SKM-1 (cell line): ENCODE data around the gene THEM5.
"Not testable (repeated sequence)": the region's sequence is repeated elsewhere in the genome, so short reads cannot be mapped to it uniquely, and the experiment has no call there.

ENCODE experiments used
- DNase-seq: peaks from one replicate; lab custom pipeline; 2025; ENCODE audit not compliant: unreplicated experiment; lab: John Stamatoyannopoulos, UW

Gene THEM5

DNA sequence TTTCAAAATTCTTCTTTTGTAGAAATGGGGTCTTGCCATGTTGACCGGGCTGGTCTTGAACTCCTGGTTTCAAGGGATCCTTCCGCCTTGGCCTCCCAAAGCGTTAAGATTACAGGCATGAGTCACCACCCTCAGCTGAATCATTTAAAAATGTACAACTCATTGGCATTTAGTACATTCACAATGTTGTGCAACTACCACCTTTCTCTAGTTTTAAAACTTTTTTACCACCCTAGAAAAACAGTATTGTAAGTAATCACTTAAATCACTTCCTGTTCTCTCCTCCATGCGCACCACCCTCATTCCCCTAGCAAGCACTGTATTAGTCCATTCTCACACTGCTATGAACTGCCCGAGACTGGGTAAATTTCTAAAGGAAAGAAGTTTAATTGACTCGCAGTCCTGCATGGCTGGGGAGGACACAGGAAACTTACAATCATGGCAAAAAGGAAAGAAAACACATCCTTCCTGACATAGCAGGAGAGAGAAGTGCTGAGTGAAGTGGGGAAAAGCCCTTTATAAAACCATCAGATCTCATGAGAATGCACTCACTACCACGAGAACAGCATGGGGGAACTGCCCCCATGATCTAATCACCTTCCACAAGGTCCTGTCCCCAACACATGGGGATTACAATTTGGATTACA lies 14.4 kb upstream of the THEM5 start:
- no peak for DNase-seq

DNA sequence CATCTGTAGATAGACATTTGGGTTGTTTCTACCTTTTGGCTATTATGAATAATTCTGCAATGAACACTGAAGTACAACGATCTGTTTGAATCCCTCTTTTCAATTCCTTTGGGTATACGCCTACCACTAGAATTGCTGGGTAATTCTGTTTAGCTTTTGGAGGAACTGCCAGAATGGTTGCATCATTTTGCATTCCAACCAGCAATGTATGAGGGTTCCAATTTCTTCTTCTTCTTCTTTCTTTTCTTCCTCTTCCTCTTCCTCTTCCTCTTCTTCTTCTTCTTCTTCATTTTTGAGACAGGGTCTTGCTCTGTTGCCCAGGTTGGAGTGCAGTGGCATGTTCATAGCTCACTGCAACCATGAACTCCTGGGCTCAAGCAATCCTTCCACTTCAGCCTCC lies 13.8 kb upstream of the THEM5 start:
- peak; percentile 36 for DNase-seq

DNA sequence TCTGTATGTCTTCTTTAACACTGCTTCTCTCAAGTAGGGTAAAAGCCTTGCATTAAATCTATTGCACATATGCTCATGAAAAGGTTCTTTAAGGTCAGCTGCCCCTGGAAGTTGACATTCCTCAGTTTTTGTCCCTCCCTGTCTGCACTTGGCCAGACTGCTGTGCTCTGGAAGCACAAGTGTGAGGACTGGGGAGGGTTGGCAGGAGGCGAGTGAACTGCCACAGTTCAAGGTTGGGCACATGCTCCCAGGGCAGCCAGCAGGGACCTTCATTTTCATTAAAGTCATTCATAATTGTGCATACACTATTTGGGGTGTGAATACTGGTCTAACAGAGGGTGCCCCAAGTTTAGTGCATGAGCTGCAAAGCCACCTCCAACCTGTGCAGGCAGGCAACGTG lies 10.9 kb upstream of the THEM5 start:
- no peak for DNase-seq

DNA sequence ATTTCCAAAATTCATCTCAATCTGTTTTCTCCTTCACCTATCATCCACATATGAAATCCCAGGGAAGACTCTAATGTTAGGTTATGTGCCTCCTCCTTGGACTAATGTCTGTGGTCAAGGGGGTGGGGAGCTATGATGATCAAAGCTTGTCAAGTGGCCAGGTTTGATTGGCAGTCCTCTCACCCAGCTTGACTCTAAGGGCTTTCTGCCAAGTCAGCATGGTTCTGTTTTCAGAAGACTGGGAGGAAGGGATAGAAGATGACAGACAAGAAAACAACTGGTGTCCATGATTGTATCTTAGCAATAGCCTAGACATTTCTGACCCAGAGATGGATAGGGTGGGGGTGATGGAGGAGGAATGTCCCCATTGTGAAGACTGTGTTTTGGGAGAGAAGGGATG lies 9.1 kb upstream of the THEM5 start:
- DNase-seq: no peak

DNA sequence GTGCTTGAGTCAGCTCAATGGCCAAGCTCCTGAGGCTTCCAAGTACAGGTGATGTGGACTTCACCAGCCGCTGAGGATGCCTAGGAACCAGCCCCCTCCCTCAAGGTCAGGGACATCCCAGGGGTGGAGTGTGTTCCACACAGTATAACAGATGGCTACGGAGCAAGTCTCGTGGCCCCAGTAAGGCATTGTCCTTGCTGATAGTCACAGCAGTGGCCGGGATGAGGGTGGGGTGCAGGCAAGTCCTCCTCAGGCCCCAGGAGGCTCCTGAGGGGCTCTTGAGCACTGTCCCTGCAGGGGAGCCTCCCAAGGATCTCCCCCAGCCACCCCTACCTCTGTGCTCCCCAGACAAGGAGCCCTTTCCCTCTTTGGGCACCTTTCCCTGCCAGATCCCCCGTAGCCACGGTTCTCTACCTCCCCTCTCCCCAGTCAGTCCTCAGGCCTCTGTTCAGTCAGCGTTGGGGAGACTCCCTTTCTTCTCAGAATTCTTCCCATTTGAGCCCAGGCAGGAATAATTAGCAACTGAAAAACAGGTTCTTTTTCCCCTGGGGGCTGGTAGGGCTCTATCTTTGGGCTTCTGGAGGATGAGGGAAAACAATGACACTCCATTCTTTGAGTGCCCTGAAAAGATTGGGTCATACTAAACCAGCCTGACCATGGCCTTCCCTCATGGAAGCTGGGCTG lies 7.1 kb upstream of the THEM5 start:
- no peak for DNase-seq

DNA sequence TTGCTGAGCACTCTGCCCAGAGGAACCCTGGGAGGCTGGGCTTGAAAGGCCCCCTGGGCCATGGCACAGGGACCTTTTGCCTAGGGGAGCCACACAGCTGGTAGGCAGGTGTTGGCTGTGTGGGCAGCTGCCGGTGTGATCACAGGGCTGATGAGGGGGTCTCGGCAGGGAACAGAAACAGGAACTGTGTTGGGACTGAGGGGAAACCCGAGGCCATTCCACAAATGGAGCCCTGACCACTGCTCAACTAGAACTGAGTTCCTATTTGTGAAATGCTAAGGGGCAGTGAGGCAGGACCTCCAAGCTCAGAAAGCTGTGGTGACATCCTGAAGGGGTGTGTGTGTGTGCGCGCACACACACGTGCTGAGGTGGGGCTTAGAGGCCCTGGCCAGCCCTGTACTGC lies 6.4 kb upstream of the THEM5 start:
- no peak for DNase-seq

DNA sequence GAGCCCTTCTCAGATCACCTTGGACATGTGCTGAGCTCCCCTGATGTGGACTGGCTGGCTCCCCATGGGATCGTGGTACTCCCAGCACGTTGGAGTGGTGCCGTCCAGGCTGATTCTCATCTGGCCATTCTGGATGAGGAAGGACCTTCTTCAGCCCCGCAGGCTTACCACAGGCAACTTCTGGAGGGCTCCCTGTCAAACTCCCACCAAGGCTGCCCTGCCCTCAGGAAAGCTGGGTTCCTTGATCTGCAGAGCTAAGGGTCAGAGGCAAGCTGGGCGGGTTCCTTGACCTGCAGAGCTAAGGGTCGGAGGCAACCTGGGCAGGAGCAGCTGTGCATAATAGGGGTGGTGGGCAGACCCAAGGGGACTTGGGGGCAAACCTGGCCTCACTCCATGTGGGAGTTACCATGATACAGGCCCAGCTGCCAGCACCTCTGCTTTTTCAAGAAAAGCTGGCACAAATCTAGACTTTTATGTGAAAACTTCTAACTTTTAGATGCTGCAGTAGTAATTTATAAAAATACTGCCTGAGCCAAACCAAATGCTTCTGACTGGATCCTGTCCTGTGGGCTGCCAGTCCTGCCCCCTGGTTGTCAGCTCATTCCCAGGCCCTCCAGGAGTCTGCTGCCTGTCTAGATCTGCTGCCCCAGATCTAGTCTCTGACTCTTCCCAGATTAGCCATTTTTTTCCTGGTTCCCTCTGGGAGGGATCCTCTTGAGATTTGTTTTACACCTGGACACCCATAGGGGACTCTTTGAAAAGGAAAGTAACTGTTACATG lies 5.6 kb upstream of the THEM5 start:
- DNase-seq: no peak

DNA sequence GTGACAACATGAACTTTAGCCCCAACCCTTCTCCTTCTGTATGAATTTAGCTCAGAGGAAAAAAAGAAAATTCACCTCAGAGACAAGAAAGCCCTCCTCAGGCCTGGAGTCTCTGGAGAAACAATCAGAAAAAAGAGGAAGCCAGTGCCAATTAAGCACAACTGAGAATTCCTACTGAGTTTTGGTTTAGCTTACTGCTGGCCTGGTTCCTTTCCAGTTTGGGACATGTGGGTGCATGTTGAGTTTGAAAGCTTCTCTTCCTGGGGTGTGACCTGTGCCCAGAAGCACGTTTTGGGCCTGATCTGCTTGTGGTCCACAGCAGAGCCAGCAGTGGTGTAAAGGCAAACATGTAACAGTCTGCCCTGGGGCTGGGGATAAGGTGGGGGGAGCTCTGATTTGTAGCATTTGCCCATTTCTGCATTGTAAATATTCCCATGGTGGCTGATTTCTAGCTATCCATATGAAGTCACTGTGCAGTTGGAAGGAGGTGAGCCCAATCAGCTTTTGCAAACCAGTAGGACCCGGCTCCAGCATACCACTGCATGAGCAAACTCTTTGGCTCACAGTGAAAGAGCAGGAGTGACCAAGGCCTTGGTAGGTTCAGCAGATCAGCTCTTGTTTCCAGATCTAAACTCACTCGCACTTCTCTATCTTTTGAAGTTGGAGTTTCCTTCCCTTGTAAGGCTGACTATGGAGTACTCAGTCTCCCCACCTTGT lies 4.7 kb upstream of the THEM5 start:
- DNase-seq: no peak

DNA sequence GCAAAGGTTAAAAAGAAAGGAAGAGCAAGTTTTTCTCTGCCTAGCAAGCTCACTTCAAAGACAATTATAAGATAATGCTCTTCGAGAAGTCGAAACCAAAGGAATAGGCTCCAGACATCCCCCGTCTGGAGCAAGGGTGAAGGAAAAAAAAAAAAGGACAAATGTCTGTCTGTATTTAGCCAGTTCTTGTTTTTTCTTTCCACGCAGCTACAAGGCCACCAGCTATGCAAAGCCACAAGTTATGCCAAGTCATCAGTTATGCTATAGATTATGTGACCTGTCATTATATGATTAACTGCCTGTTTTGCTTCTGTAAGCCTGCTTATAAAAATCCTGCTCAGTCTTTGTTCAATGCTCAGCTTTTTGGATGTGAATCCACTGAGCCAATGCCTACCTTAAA lies 2.4 kb upstream of the THEM5 start:
- DNase-seq: no peak

DNA sequence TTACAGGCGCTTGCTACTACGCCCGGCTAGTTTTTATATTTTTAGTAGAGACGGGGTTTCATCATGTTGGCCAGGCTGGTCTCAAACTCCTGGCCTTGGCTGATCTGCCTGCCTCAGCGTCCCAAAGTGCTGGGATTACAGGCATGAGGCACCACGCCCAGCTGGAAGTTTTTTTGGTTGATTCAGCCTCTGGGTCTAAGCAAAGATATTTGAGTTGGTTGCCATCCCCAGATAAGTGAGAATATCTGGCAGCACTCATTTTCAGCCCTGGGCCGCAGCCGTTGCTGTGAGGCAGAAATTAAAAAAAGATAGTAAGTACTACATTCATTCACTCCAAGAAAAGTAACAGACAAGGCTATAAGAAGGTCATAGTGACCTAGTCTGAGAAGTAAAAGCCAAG lies 2.0 kb upstream of the THEM5 start:
- not testable (repeated sequence) for DNase-seq

DNA sequence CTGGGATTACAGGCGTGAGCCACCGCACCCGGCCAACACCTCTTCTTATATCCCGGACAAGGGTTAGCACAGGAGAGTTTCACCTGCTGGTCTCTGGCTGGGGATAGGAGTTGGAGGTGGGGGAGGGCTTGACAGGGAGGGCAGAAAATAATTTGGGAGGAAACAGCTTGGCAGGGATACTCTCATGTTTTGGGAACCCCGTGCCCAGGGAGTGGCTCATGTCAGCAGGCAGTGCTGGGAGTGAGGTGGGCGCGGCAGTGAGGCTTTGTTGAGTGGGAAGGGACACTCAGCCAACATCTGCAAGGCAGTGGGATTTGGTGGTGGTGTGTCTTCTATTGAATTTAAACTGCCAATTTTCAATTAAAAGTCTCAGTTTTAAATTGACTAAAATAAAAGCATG lies 1.1 kb upstream of the THEM5 start:
- no peak for DNase-seq

DNA sequence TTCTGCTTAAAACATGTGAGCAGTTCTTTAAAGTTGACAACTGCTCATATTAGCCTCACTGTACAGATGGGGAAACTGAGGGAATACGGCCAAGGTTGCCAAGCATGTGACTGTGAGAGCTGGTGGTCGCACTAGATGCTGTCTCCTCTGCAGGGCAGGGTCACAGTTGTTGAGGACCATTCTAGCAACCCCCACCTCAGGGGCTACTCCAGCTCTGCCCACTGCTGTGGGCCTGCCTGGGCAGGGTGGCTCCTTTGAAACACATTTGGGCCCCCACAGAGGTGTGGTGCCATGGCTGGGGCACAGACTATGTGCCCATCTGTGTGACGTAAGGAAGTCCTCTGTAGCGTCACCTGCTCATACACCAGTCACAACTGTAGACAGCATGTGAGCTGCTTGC lies 779 bp downstream of the THEM5 start:
- no peak for DNase-seq

DNA sequence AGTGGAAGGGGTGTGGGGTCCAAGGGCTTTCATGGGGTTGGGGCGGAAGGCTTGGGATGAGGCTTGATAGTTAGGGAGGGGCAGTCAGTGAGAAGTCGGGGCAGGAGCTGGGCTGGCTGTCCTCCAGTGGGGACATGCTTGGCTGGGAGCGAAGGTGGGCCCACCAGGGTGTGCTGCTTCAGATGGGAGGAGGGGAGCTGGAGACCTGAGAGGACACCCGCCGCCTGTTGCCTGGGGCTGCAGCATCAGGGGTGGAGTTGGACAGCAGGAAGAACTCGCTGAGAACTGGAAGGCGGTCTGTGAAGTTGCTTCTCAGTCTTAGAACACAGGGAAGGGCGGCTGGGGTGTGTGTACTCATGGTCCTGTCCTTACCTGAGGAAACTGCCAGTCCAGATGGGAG lies 1.6 kb downstream of the THEM5 start:
- no peak for DNase-seq

DNA sequence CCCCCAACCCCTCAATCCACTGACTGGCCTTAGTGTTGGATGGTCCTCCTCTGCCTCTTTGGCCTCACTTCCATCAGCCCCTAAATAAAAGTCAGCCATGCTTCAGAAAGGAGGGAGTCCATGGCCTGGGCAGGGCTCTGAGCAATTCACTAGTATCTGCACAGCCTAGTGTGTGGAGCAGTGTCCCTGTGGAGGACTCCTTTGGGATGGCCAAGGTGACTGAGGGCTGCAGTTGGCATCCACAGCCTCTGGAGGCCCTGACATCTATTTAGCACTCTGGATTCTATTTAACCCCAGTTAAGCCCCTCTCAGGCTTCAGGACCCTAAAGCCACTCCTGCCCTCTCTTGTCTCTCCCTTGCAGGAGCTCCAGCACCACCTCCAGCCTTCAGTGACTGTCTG lies 3.6 kb downstream of the THEM5 start:
- DNase-seq: no peak

DNA sequence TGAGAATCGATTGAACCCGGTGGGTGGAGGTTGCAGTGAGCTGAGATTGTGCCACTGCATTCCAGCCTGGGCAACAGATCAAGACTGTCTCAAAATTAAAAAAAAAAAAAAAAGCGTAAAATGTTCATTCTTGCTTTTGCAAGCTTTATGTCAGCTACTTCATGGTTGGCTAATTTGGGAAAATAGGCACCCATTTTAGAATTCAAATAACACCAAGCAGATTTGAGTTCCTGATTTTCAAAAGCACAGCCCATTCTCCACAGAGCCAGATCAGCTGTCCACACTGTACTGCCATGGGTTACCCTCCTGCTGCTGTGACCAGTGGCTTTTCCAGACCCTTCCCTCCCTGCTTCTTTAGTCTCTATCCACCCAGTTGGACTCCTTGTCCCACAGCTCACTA lies 4.4 kb downstream of the THEM5 start:
- DNase-seq: no peak

DNA sequence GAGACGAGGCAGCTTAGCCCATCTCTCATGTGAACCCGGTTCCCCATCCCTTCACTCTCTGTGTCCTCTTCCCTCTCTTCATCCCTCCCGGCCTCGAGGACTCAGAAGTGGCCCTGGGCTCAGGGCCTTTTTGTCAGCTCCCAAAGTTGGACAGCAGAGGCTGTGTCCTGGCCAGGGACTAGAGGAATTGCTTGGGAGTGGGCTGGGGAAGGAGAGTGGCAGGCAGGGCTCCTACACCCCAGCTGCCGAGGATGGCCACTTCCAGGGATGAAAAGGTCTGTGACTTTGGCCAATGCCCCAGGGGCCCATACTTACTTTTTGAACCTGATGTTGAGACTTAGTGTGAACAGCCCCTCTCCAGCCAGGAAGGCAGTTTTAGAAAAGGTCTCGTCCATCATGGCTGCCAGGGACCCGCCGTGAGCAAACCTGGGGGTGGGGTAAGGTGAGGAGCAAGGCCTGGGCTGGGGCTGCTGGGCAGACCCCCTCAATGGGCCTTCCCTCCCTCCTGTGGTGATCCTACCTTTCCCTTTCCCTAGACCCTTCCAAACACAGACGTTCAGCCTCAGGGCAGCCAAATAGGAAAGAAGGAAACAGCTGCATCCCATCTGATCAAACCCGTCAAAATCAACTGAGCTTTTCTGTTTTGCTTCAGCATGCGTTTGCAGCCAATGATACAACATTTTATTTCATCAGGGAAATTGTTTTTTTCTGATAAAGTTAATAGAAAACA lies 5.5 kb downstream of the THEM5 start:
- DNase-seq: no peak

DNA sequence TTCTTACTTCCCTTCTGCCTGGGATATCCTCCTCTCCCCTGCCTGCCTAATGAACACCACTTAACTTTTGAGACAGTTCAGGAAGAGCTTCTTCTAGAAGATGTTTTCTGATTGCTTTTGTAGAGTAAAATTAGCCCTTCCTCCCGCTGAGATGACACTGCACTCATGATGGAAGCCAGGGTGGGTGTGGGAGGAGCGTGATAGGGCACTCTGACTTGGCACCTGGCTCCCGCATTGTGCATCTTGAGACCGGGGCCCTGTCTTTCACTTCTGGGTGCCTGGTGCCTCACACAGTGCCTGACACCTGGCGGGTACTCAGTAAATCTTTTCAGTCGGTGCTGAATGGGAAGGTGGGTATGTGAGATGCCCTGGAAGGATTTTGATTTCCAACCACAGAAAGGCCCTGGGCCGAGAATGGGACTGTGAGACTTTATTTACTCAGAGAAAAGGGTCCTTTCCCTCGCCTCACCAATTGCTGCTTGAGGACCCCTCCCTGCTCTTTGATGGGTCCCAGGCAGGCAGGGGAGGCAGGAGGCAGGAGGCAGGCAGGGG lies 6.8 kb downstream of the THEM5 start:
- no peak for DNase-seq

DNA sequence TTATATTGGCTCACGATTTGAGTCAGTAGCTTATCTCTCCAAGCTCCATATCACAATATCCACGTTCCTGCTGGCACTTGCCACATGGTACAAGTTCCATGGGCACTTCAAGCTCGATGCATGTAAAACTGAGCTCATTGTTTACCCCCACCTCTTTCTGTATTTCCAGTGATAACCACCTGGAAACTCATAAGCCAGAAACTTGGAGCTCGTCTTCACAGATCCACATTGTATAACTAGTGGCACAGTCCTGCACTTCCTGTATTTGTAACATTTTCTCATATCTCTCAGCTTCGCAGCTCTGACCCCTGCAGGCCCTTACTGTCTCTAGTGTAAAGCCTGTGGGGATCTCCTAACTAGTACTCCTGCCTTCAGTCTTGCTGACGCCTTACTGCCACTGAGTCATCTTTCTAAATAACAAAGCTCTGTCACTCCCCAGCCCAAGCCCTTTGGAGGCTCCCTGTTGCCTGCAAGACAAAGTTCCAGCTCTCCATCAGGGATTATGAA lies 7.4 kb downstream of the THEM5 start:
- no peak for DNase-seq

DNA sequence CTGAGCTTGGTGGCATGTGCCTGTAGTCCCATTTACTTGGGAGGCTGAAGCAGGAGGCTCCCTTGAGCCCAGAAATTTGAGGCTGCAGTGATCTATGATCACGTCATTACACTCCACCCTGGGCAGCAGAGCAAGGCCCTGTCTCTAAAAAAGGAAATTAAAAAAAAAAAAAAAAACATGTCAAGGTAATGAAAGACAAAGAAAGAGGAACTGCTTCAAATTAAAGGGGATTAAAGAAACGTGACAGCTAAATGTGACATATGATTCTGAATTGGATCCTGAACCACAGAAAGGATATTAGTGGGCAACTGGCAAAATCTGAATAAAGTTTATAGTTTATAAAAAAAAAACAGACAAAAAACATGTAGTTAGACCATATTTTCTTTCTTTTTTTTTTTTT lies 10.1 kb downstream of the THEM5 start:
- DNase-seq: no peak

DNA sequence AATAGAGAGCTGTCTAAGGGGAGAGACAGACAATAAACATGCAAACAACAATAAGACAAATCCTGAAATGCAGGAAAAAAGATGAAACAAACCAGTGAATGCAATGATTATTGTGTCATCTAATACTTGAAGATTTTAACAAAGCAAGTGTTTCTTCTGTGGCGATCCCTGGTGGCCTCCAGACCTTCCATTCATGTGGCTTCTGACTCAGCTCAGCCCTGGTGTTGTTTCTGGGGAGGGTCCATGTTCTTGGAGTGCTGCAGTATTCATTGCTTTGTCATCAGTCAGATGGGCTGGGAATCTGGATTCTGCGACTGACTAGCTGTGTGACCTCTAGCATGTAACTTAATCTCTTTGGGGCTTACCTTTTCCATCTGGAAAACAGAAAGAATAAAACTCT lies 12.4 kb downstream of the THEM5 start:
- no peak for DNase-seq

DNA sequence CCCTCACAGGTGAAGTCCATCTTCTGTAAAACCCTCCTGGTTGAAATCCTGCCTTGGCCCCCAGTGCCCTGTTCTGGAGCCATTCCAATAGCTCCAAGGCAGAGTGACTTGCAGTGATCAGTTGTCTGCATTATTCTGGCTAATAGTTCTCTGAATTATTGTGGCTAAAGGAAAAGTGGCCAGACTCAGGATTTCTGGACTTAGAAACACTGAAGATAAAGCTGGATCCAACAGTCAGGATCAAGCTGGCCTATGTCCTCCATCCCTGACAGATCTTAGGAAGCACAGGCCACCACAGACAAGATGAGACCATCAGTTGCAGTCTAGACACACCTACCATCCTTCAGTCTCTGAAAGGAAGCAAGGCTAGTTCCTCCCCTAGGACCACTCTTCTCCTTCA lies 13.1 kb downstream of the THEM5 start:
- DNase-seq: no peak
